HG03342 (cell line): Measurements from ENCODE around the gene POU4F3.

ENCODE experiments used
- ATAC-seq: cut with Tn5 transposase; IDR thresholded peaks from one replicate; pipeline ENCODE4 v1.9.1; 2021; ENCODE audit warnings: mild to moderate bottlenecking, moderate library complexity; ENCODE audit not compliant: unreplicated experiment

POU4F3 gene

GRCh38 chr5:146339715-146340259 lies 1.1 kb downstream of the POU4F3 start:
- no peak for ATAC-seq

GRCh38 chr5:146340260-146341081 lies 1.8 kb downstream of the POU4F3 start:
- no peak for ATAC-seq

- no peak for ATAC-seq
Observed at GRCh38 chr5:146341854-146342253, 3.2 kb downstream of the POU4F3 start.

- no peak for ATAC-seq
Observed at GRCh38 chr5:146342519-146342881, 3.9 kb downstream of the POU4F3 start.

- ATAC-seq, result no peak
Observed at GRCh38 chr5:146342882-146343865, 4.5 kb downstream of the POU4F3 start.

- no peak for ATAC-seq
Observed at GRCh38 chr5:146344155-146345118, 5.8 kb downstream of the POU4F3 start.

GRCh38 chr5:146345240-146345577 lies 6.6 kb downstream of the POU4F3 start:
- ATAC-seq, result no peak

GRCh38 chr5:146345578-146346366 lies 7.1 kb downstream of the POU4F3 start:
- ATAC-seq, result no peak

- ATAC-seq, result no peak
Observed at GRCh38 chr5:146357126-146357525, 18.5 kb downstream of the POU4F3 start.

- ATAC-seq, result no peak
Observed at GRCh38 chr5:146359836-146360235, 21.2 kb downstream of the POU4F3 start.

- ATAC-seq, result no peak
Observed at GRCh38 chr5:146363161-146363874, 24.7 kb downstream of the POU4F3 start.

- no peak for ATAC-seq
Observed at GRCh38 chr5:146365618-146366017, 27.0 kb downstream of the POU4F3 start.

GRCh38 chr5:146366904-146367303 lies 28.3 kb downstream of the POU4F3 start:
- no peak for ATAC-seq

- no peak for ATAC-seq
Observed at GRCh38 chr5:146368137-146368536, 29.5 kb downstream of the POU4F3 start.

GRCh38 chr5:146369691-146370090 lies 31.1 kb downstream of the POU4F3 start:
- ATAC-seq, result no peak

GRCh38 chr5:146376821-146377220 lies 38.2 kb downstream of the POU4F3 start:
- ATAC-seq, result no peak

- no peak for ATAC-seq
Observed at GRCh38 chr5:146378986-146379385, 40.3 kb downstream of the POU4F3 start.

GRCh38 chr5:146380714-146381113 lies 42.1 kb downstream of the POU4F3 start:
- ATAC-seq, result no peak

GRCh38 chr5:146388386-146388785 lies 49.7 kb downstream of the POU4F3 start:
- no peak for ATAC-seq
